ENCODE data around the gene PGK1.
"Not testable (repeated sequence)": the region's sequence is repeated elsewhere in the genome, so short reads cannot be mapped to it uniquely, and the experiment has no call there.

Gene PGK1

DNA sequence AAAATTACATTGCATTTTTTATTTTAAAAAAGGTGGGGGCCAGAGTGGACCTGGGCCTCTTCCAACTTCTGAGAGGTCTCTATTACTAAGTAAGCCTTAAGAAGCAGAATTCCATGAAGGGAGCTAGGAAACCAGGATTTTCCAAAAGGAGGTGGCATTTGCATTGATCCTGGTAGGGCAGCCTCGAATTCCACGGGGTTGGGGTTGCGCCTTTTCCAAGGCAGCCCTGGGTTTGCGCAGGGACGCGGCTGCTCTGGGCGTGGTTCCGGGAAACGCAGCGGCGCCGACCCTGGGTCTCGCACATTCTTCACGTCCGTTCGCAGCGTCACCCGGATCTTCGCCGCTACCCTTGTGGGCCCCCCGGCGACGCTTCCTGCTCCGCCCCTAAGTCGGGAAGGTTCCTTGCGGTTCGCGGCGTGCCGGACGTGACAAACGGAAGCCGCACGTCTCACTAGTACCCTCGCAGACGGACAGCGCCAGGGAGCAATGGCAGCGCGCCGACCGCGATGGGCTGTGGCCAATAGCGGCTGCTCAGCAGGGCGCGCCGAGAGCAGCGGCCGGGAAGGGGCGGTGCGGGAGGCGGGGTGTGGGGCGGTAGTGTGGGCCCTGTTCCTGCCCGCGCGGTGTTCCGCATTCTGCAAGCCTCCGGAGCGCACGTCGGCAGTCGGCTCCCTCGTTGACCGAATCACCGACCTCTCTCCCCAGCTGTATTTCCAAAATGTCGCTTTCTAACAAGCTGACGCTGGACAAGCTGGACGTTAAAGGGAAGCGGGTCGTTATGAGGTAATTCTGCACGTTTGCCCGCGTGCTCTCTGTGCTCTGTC, at the start of gene PGK1:
Gene PGK1, plus strand, starts transcription at position 626 of the 824 bp plus-strand sequence. Its CDS starts 93 bp downstream, at position 719.
- DNase-seq = peak; percentile 96

GRCh38 chrX:78063687-78064086, 40.4 kb upstream of the PGK1 start:
- DNase-seq = no peak

- no peak for DNase-seq
Observed at GRCh38 chrX:78064152-78064551, 39.9 kb upstream of the PGK1 start.

DNA sequence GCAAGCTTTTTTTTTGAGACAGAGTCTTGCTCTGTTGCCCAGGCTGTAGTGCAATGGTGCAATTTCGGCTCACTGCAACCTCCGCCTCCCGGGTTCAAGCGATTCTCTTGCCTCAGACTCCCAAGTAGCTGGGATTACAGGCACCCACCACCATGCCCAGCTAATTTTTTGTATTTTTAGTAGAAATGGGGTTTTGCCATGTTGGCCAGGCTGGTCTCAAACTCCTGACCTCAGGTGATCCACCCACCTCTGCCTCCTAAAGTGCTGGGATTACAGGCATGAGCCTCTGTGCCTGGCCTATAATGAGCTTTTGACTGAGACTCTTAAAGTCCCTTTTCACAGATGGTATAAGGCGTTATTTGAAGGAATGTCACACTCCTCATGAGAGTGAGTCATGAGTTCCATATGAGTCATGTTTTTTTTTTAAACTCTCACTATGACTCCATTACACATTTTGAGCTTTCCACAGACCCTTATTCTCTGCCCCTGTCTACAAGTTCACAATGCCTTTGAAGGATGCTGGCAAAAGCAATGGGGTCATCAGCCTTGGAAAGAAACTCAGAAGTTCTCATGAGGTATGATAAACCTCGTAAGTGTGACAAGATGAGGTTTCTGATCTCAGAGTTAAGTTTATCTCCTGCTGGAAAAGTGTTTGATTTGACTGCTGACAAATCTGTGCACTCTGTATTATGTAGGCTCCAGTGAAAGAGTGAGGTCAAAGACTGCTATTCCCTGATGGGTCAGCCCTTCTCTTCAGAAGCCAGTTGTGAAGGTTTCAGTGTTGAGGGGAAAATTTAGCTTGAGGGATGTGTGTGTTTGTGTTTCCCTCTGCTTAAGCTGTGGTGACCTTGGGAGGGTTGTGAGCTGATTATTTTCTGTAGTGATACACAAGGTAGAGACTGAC, 39.1 kb upstream of the PGK1 start:
- not testable (repeated sequence) for DNase-seq

GRCh38 chrX:78066110-78066509, 37.9 kb upstream of the PGK1 start:
- DNase-seq = no peak

DNA sequence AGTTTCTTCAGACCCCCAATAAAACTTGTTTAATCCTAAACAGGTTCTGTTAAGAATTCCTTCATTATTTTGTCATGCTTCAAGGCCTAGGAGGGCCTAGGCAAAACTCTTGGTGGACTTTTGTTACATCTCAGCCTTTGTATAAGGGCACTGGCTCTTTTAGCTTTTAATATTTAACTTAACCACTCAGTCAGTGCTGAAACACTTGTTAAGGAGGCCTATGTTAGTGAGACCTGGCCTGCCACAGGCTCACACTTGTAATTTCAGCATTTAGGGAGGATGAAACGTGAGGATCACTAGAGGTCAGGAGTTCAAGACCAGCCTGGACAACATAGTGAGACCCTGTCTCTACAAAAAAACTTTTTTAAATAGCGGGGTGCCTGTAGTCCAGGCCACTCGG, 32.7 kb upstream of the PGK1 start:
- DNase-seq = no peak

DNA sequence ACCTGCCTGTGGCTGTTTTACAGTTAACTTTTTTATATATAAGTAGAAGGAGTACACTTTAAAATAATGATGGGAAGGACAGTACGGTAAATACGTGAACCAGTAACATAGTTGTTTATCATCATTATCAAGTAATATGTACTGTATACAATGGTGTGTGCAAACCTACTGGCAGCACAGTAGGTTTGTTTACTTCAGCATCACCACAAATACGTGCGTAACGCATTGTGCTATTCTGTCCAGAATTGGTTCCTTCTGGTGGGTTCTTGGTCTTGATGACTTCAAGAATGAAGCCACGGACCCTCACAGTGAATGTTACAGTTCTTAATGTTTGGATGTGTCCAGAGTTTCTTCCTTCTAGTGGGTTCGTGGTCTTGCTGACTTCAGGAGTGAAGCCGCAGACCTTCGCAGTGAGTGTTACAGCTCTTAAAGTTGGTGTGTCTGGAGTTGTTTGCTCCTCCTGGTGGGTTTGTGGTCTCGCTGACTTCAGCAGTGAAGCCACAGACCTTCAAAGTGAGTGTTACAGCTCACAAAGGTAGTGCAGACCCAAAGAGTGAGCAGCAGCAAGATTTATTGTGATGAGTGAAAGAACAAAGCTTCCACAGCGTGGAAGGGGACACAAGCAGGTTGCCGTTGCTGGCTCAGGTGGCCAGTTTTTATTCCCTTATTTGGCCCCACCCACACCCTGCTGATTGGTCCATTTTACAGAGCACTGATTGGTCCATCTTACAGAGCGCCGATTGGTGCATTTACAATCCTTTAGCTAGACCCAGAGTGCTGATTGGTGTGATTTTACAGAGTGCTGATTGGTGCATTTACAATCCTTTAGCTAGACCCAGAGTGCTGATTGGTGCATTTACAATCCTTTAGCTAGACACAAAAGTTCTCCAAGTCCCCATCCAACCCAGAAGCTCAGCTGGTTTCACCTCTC, 30.6 kb upstream of the PGK1 start:
- DNase-seq = not testable (repeated sequence)

DNA sequence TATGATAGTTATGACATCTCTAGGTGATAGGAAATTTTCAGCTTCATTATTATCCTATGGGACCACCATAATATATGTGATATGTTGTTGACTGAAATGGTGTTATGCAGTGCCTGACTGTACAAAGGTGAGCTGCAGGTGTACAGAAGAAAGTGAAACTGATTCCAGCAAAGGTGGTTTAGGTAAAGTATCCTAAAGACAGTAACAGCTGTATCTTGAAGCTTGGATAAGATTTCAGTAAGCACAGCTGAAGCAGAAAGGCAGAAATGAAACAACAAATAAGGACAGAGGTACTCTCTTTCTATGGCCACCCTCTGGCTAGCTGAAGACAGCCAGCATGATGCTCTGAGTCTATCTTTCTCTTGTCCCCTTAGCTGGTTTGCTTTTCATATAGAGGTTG, 30.0 kb upstream of the PGK1 start:
- DNase-seq = no peak

DNA sequence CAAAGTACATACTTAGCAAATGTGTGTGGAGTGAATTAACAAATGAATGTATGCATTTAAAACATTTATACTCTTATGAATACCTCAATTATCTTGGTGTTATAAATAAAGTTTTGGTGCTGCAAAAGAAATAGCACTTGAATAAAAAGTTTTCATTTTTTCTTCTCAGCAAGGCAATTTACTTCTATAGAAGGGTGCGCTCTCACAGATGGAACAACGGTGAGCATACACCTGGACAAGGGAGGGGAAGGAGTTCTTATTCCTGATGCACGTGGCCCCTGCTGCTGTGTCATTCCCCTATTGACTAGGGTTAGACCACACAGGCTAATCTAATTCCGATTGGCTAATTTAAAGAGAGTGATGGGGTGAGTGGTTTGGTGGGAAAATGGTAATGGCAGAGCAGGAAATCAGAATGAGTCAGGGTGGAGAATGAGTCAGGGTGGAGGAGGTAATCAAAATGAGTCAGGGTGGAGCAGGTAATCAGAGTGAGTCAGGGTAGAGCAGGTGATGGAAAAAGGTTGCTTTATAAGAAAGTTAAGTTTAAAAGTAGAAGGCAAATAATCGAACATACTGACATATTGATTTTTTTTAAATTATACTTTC, 28.2 kb upstream of the PGK1 start:
- DNase-seq = no peak

GRCh38 chrX:78081413-78081812, 22.6 kb upstream of the PGK1 start:
- DNase-seq = not testable (repeated sequence)

GRCh38 chrX:78092296-78092695, 11.8 kb upstream of the PGK1 start:
- DNase-seq = no peak

- DNase-seq = no peak
Observed at GRCh38 chrX:78098108-78098507, 5.9 kb upstream of the PGK1 start.

DNA sequence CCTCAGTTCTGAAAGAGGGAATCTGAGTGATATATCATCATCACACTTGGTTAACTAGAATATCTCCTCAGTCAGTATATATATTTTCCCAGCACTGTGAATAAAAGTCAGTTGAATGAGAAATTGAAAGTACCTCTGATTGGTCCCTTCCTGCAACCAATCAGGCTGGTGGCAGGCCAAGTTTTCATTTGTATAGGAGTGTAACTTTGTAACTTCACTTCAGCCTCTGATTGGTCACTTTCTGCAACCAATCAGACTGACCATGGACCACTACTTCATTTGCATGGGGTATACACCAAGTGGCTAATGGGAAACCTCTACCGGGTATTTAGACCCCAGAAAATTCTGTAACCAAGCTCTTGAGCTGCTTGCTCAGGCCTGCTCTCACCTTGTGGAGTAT, 2.0 kb upstream of the PGK1 start:
- DNase-seq = no peak

- DNase-seq = no peak
Observed at GRCh38 chrX:78103001-78103622, 936 bp upstream of the PGK1 start.

DNA sequence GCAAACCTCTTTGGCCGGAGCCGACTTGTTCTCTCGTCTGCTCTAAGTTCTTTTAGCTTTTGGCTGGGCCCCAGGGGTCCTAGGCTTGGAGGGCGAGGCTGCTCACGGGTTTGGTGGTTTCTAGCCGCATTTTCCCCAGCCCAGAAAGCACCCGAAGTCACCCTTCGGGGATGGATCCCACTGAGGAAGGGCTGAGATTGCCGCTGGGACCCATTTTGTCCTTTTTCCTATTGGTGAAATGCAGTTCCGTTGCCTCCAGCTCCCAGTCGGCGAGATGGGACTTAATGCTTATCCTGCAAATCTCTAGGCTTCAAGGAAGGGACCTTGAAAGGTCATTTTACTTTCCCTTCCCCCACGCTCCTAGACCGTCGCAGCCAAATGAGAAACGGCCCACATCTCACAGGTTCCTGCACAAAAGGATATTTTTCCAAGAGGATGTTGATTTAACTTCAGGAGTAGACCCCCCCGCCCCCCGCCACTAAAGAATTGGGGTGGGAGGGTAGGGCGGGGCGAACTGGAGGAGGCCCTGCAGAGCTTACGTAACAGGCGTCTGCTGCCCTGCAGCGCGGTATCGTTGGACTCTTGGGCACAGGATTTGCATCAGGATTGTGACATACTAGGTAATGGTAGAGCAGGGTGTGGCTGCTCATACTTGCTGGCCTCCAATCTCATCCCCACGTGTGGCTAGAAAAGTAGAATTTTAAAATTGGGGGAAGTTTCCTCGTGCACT, 564 bp downstream of the PGK1 start:
- no peak for DNase-seq

GRCh38 chrX:78105944-78106650, 2.0 kb downstream of the PGK1 start:
- peak; percentile 41 for DNase-seq

GRCh38 chrX:78106651-78106986, 2.6 kb downstream of the PGK1 start:
- peak; percentile 41 for DNase-seq

GRCh38 chrX:78109458-78109857, 5.4 kb downstream of the PGK1 start:
- DNase-seq = no peak

- DNase-seq = no peak
Observed at GRCh38 chrX:78111140-78111931, 7.3 kb downstream of the PGK1 start.

DNA sequence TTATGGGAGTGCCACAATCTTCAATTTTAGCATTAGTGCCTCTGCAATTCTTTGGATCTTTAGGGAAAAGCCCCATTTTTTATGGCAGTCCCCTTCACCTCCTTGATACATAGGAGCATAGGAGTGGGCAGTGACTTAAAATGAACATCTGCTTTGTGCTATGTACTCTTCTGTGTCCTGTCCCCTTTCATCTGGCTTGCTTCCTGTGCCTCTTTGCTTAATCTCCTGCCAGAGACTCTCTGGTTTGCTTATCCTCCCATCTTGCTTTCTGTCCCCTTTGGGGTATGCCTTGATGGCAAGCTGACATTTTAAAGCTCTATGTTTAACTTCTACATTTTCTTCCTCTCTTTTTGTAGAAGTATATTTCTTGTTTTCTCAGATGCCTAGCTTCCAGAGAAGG, 12.3 kb downstream of the PGK1 start:
- no peak for DNase-seq
